Stimulated activated CD4-positive, alpha-beta T cell treated with anti-CD3 and anti-CD28 coated beads, TNF-alpha, amount 100 ng/mL, for 24 hours (primary cell): Measurements from ENCODE around the gene AP1G1.

Source experiments
- DNase-seq, 3 experiments: peaks; one replicate each; pipeline ENCODE4 v3.0.0-alpha.2; 2020; ENCODE audit warnings: low read depth in 3 of 3

Gene AP1G1

DNA sequence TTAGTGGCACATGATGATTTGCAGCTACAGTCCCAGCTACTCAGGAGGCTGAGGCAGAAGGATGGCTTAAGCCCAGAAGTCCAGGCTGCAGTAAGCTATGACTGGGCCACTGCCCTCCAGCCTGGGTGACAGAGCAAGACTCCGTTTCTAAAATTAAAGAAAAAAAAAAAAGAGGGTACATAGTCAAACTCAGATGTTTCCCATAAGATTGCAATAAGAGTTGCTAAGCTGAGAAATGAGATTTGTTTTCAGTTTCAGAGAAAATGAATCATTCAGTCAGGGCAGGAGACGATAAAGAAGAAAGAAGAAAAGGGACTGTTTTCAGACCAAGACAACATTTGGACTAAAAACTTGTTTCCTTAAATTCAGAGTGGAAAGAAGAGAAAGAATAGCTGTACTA, 54.0 kb downstream of the AP1G1 start:
- DNase-seq, result no peak

DNA sequence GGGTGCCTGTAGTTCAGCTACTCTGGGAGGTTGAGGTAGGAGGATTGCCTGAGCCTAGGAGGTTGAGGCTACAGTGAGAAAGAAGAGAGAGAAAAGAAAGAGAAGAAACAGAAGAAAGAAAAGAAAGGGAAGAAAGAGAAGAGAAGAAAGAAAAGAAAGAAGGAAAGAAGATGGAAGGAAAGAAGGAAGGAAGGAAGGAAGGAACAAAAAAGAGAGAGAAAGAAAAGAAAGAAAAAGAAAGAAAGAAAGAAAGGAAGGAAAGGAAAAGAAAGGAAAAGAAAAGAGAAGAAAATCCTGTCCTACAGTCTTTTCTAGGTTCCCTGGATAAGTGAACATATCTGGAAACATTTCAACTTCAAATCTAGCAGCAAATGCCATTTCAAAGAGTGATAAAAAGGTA, 54.5 kb downstream of the AP1G1 start:
- DNase-seq, result no peak

DNA sequence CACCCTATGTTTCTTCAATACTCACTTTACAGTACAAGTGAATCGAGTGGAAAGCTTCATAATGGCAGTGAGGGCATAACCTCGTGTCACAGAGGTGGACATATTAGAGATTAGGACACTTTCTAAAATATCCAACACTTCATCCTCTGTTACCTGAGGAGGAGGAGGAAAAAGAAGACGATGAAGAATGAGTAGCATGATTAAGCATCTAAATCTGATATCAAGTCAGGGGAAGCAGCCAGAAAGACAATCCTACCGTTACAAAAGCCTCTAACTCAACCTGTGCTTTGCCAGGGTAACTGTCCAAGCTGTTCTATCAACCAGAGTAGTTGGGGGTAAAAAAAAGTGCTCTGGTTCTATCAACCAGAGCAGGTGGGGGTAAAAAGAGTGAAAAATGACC, 60.4 kb downstream of the AP1G1 start:
- no peak for DNase-seq

DNA sequence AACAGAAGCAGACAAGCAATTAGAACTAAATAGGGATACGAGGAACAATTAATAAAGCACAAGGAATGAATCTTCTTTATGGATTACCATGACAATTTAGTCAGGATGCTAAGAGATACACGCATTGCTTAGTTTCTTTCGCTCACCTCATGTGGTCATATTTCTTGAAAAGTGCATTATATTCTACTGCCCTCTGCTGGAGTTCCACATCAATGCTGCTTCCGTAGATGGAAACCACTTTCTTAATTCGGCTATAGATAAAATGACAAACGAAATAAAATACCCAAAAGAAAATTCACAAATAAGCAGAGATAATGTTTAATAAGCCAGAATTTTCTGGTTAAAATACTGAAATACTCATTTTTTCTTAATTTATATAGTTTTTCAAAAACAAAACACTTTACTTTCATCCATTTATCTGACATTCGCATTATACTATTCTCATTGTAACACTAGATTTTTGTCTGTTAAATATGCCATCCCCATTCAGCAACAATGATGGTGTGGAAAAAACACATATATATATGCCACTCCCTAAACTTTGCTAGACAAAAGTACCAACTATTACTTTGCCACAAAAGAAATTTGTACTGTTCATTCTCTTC, 62.1 kb downstream of the AP1G1 start:
- no peak for DNase-seq

DNA sequence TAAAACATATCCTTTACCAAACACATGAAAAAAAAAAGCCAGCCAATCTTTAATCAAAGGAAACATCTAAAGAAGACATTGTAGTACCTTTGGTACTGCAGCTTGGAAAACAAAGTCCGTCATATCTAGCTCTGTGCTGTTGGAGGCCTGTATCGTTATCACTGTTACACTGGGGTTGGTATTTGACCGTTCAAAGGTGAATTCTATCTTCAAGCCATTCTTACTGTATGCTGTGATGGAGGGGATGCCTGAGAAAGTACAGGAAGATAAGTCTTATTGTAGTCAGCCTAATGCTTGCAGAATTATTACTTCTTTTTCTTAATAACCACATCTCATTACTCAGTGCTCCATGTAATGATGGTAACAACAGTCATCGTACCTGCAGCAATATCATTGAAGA, 69.8 kb downstream of the AP1G1 start:
- DNase-seq, result no peak

DNA sequence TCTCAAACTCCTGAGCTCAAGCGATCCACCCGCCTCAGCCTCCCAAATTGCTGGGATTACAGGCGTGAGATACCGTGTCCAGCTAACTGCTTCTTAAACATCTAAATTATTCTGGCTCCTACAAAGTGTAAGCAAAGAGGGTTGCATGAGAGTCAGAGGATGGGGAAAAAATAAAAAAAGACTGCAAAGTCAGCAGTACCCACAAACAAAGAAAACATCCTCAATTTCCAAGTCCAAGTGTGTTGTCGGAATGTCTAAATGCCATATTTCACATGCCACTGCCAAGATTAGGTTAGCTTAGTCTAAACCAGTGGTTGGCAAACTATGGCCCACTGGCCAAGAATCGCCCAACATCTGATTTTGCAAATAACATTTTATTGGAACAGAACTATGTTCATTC, 71.1 kb downstream of the AP1G1 start:
- DNase-seq, result no peak

DNA sequence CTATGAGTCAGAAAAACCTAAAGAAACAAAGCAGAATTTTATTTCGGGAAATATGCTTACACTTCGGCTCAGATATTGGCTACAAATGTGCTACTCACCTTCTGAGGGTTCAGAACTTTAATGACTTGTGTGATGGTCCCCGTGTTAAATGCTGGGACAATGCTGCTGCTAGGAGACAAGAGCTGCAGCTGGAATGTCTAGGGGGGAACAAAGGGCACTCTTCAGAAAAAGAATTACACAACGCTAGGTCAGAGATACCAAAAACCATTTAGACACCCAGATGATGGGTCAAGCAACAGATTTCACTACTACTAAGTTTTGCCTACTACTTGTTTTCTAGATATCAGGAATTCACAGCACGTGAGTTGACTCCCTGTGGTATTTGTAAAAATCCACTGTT, 74.1 kb downstream of the AP1G1 start:
- DNase-seq, result no peak

DNA sequence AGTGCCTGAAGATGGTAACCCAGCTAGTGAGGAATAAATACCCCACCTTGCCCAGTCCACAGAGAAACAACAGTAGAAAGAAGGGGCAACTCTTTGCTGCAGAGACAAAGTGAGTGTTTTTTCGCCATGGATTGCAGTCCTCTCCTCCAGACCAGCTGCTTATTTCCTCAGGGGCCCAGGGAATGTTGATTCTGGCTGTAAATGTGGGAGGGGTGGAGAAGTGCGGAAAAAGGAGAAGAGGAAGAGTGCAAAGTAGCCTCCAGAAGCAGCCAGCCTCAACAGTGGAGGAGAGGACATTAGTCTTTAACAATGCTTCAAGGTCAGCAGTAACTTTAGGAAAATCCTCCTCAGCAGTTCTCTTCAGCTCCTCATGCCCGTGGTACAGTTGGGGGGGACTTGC, 76.0 kb downstream of the AP1G1 start:
- DNase-seq, result no peak

DNA sequence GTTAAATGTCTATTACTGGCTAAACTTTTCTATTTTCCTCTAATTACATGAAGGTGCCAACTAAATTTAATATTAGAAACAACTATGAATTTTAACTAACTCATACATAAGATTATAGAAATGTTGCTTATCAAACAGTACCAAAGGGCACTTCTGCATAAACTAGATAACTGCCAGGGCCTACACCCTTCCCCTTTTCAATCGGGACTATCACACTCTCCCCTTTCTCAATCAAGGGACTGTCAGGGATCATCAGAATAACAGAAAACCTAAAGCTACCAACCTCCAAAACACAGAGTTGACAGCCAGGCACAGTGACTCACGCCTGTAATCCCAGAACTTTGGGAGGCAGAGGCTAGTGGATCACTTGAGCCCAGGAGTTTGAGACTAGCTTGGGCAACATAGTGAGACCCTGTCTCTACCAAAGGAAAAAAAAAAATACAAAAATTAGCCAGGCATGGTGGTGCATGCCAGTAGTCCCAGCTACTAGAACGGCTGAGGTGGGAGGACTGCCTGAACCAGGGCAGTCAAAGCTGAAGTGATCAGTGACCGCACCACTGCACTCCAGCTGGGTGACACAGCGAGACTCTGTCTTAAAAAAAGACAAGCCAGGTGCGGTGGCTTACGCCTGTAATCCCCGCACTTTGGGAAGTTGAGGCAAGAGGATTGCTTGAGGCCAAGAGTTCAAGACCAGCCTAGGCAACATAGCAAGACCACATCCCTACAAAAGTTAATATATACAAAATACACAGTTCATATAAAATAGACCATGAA, 80.9 kb downstream of the AP1G1 start:
- no peak for DNase-seq

DNA sequence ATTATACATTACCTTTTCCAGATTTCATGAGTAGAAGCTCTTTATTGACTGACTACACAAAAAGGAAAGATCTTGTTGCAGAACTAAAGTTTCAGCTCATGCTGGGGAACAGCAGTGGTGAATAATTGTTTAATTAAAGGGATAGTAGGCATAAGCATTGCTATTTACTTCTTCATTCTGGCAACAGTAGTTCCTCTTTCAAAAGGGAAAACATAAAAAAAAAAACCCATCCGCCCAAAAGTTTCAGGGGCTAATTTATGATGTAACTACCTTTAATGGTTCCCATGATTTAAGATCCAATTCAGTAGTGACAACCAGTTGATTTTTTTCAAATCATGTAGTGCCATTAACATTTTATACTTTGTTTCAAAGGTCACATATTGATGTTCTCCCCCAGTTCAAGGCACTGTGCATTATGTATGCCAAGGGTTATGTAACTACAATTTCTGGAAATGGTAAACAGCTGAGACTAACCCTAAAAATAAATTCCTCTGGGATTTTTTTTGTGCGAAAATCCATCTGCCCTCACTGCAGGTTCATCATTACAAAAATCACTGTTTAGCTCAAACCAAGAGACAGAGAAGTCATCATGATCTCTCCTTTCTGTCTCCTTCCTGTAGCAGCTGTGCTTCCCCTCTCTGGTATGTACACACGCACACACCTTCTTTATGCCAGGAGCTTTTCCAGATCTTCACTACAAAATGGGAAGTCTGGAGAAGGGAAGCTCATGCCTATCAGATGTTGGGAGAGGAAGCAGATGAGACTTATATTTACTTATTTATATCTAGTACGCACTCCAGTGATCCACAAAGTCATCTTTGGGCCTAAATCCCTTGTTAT, 81.9 kb downstream of the AP1G1 start:
- no peak for DNase-seq

DNA sequence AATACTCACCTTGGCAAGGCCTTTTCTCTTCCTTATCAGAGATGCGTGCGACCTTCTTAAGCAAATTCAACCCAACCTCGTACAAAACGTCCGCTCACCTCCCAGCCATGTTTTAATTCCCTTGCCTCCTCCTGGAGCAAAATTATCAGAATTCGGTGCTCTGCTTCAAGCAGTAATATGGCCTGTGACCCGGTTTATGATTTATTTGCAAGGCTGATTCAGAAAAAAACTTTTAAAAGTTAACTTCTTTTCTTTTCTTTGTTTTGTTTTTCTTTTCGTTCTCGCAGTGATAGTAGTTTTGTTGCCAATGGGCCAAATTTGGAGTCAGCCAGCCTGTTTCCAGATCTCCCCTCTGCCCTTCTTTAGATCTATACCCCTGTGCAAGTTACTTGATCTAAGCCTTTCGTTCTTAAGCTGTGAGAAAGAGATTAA, 84.3 kb downstream of the AP1G1 start, which contains the start of gene PHLPP2:
Gene PHLPP2 (minus strand): TSS at position 382 of the 432 bp plus-strand sequence. CDS start 9,906 bp downstream, outside the sequence.
- DNase-seq, result no peak

DNA sequence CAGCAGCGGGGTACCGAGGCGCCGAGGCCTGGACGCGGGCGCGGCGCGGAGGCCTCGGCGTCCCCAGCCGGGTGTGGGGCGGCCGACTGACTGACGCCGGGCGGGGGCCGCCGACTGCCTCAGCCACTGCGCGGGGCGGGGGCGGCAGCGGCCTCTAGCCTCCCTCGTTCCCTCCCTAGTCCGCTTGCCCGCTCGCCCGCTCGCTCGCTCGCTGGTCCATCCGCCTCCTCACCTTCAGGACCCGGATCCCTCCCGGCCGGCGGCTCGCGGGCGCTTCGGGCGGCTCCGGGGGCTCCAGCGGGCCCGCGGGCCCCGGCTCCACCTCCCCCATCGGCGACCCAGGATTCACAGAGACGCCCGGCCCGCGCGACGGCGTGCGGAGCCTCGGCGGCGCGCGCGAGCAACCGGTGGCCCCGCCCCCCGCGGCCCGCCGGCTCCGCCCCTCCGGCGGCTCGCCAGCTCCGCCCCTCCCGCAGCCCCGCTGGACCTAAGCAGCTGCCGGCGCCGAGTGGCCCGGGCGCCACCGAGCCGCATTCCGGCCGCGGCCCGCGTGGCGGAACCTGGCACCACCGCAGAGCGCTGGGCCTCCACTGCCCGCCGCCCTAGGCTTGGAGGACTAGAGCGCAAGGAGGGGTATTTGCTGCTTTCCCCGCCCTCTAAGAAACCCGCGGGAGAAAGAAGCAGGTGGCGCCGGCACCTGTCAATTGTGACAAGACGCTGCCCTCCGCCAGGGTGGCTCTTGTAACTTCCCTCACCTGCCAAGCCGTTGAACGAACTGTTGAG, 84.9 kb downstream of the AP1G1 start:
- DNase-seq, result peak; percentile 40 to 72 (median 56)

DNA sequence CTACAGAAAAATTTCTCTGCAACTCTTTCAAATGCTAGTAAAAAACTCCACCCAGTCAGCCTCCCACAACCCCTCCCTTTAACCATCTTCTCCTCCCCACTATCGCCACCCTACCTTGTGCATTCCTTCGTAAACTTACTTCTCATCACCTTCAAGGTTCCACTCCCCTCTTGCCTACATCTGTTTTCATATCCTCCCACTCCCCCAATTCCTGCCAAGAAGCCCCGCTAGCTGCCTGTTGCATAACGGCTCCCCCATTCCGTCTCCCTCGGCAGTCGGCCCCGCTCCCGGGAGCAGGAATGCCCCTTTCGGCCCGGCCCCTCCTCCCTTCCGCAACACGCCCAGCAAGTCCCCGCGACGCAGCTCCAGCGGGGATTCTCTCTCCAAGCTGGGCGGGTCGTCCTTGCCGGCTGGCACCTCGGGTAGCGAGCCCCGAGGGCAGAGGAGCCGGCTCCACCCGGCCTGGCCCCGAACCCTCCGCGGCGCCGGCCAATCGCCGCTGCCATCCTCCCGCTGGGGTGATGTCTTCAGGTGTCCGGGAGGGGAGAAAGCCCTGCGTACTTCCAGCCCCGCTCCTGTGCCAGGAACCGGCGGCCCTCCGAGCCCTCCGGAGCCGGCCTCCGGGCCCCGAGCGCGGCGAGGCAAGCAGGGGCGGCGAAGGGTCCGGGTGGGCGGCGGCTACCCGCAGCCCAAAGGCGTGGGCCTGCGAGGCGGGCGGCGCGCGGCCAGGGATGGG, 85.7 kb downstream of the AP1G1 start:
- DNase-seq, result peak; percentile 31 to 62 (median 35)

DNA sequence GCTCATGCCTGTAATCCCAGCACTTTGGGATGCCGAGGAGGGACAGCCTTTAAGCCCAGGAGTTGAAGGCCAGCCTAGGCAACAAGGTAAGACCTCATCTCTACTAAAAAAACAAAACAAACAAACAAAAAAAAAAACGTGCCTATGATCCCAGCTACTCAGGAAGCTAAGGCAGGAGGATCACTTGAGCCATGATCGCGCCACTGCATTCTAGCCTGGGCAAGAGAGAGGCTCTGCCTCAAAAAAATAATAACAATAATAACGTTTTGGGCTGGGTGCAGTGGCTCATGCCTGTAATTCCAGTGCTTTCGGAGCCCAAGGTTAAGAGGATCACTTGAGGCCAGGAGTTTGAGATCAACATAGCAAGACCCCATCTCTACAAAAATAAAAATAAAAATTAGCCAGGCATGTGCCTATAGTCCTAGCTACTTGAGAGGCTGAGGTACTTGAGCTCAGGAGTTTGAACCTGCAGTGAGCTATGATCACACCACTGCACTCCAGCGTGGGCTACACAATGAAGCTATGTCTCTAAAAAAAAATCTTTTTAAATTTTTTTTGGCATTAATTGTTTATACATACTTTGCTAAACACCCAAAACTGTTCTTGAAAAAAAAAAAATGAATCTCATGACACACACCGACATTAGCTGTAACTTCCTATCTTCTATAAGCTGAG, 87.4 kb downstream of the AP1G1 start:
- DNase-seq, result no peak

DNA sequence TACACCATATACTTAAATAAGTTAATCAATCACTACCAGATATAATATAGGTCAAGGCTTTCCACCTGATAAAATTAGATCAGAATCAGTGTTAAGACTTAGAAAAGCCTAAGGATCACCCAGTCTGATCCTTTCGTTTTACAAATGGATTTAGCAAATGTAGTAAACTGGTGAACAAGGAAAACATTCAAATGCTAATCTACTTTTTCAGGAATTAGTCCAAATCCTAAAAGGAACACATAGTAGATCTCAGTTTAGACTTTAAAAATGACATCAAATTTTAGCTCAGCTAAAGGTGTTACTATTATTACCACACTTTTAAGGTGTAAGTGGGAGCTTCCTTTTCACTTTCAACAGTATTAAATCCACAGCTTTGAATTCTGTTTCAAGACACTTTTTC, 96.1 kb downstream of the AP1G1 start:
- DNase-seq, result no peak

DNA sequence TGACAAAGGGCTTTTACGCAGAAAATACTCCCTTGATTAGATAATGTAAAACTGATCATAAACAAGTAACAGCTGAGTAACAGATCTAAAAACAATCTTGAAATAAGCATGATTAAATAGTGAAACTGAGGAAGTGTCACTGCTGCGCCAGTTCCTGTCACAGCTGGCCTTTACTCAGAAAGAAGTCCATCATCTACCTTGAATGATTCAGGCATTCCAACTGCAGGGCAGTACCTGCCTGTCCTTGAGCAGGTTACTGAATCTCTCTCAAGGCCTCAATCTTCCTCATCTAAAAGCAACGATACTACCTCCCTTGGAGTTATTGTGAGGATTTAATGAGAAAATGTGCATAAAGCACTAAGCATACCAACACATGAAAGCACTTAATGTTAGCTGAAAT, 96.8 kb downstream of the AP1G1 start:
- no peak for DNase-seq

DNA sequence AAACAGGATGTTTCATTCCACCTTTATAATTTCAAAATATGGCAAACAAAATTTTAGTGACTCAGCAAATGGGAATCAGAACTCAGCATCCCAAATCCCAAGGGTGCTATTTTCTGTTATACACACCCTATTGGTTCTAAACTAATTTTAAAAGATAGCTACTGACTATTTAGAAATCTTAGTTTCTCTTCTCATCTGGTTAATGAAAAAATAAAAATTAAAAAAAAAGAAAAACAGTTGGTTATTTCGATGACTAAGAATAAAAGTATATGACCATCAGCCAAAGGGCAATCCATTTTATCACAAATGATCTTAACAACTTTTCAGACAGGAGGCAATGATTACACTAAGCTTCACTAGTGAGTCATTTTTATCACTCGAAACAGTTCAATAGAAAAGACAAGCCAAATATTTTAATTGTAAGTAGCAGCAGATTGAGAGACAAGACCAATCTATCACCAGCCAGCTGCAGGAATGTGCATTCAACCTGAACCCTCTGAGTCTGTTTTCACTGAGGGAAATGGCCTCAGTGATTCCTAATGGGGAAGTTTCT, 99.3 kb downstream of the AP1G1 start:
- no peak for DNase-seq

DNA sequence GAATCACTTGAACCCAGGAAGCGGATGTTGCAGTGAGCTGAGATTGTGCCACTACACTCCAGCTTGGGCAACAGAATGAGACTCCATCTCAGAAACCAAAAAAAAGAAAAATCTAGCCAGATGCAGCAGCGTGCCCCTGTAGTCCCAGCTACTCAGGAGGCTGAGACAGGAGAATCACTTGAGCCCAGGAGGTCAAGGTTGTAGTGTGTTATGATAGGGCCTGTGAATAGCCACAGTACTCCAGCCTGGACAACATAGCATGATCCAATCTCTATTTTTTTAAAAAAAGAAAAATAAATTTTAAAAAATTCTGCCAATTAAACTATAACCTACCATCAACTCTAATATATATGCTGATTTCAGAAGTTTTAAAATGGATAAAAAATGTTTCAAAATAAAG, 99.9 kb downstream of the AP1G1 start:
- no peak for DNase-seq

DNA sequence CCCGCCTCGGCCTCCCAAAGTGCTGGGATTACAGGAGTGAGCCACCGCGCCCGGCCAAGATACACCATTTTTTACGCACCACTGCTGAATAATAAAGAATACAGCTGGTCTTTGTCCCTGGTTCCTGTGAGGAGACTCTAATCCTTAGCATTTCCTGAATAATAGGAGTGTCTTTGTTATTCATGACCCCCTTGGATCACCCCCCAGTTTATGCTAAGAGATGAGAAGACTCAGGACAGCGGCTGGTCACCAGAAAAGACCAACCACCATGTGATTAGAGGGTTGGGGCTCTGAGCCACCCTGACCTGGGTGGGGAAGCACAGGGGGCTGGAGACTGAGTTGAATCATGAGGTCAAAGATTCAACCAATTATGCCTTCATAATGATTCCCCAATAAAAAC, 101.4 kb downstream of the AP1G1 start:
- DNase-seq, result no peak

DNA sequence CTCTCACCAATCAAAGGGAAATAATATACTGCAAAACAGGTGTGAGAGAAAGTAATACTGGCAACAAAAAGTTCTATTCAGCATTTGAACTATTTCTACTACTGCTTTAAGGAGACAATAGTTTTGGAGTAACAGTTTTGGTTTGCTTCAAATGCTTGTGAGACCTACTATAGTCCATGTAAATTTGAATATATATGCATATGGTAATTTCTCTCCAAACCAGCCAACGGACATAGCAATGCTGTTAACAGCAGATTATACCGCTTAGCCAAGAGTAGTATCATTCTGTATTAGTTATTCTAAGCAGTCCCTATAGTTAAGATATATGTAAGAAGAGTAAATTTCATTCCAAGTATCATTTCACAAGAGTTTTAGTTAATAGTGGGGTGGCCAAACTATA, 102.6 kb downstream of the AP1G1 start:
- no peak for DNase-seq
